Liver (tissue), 3 donors: ENCODE measurements around the gene NDFIP2.

Source experiments
- CTCF ChIP-seq: fragments of 150-350 bp; IDR thresholded peaks from 2 replicates; pipeline ENCODE4 v1.5.1; 2017; ENCODE audit warnings: improper control_type of control experiment, low read depth, low read length; ENCODE audit not compliant: missing input control
- EGR1 ChIP-seq, 2 donors: IDR thresholded peaks; 2 replicates each; pipeline ENCODE4 v1.6.1; 2016 to 2018; ENCODE audit warnings: antibody characterized with exemption in 2 of 2, low read depth in 2 of 2
- FOXA1 ChIP-seq: IDR thresholded peaks from 2 replicates; pipeline ENCODE4 v1.6.1; 2016; ENCODE audit warnings: antibody characterized with exemption
- GABPA ChIP-seq, 2 donors: IDR thresholded peaks in 1 of 2; conservative IDR thresholded peaks in 1 of 2; 2 replicates each; pipeline ENCODE4 v1.6.1; 2016; ENCODE audit warnings: antibody characterized with exemption in 2 of 2, mild to moderate bottlenecking in 1 of 2, moderate library complexity in 1 of 2
- MAX ChIP-seq: IDR thresholded peaks from 2 replicates; pipeline ENCODE4 v1.6.1; 2016; ENCODE audit warnings: antibody characterized with exemption
- SP1 ChIP-seq: IDR thresholded peaks from 2 replicates; pipeline ENCODE4 v1.6.1; 2018; ENCODE audit warnings: antibody characterized with exemption, mild to moderate bottlenecking
- YY1 ChIP-seq: IDR thresholded peaks from 2 replicates; pipeline ENCODE4 v1.6.1; 2016; ENCODE audit warnings: antibody characterized with exemption, mild to moderate bottlenecking
- TF ChIP-seq, protein P1 (sequence below): IDR thresholded peaks from 2 replicates; pipeline ENCODE4 v1.6.1; 2016; ENCODE audit warnings: antibody characterized with exemption, mild to moderate bottlenecking
- donor health status: healthy.
- donor health status: healthy.

GRCh38 chr13:79490824-79491223 lies 9.9 kb downstream of the NDFIP2 start:
- TF ChIP-seq CTCF (no peak), MAX (no peak), YY1 (no peak), GABPA (IDR thresholded peaks at IDR 0.05 in 1 of 2, conservative IDR thresholded peaks at IDR 0.05 in 1 of 2) (no peak), EGR1 (IDR thresholded peaks at IDR 0.05; ENCODE audit: low read depth in 2 of 2) (no peak), SP1 (no peak), FOXA1 (no peak)
- TF ChIP-seq, protein P1, sequence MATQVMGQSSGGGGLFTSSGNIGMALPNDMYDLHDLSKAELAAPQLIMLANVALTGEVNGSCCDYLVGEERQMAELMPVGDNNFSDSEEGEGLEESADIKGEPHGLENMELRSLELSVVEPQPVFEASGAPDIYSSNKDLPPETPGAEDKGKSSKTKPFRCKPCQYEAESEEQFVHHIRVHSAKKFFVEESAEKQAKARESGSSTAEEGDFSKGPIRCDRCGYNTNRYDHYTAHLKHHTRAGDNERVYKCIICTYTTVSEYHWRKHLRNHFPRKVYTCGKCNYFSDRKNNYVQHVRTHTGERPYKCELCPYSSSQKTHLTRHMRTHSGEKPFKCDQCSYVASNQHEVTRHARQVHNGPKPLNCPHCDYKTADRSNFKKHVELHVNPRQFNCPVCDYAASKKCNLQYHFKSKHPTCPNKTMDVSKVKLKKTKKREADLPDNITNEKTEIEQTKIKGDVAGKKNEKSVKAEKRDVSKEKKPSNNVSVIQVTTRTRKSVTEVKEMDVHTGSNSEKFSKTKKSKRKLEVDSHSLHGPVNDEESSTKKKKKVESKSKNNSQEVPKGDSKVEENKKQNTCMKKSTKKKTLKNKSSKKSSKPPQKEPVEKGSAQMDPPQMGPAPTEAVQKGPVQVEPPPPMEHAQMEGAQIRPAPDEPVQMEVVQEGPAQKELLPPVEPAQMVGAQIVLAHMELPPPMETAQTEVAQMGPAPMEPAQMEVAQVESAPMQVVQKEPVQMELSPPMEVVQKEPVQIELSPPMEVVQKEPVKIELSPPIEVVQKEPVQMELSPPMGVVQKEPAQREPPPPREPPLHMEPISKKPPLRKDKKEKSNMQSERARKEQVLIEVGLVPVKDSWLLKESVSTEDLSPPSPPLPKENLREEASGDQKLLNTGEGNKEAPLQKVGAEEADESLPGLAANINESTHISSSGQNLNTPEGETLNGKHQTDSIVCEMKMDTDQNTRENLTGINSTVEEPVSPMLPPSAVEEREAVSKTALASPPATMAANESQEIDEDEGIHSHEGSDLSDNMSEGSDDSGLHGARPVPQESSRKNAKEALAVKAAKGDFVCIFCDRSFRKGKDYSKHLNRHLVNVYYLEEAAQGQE = no peak
